Mucosa of stomach (tissue), 1 donor: ENCODE data around the gene RANBP3L.
"Not testable (repeated sequence)": the region's sequence is repeated elsewhere in the genome, so short reads cannot be mapped to it uniquely, and the experiment has no call there.

Source experiments
- H3K27me3 ChIP-seq: one replicate; pipeline ENCODE4 v1.7.0; 2013; ENCODE audit warnings: mild to moderate bottlenecking, low read length; ENCODE audit not compliant: control insufficient read depth, insufficient read depth
- H3K36me3 ChIP-seq: one replicate; pipeline ENCODE4 v1.7.0; 2013; ENCODE audit warnings: low read length; ENCODE audit not compliant: control insufficient read depth, insufficient read depth
- H3K4me1 ChIP-seq: one replicate; pipeline ENCODE4 v1.7.0; 2013; ENCODE audit warnings: mild to moderate bottlenecking, low read length; ENCODE audit not compliant: control insufficient read depth, insufficient read depth
- H3K4me3 ChIP-seq: one replicate; pipeline ENCODE4 v1.7.0; 2013; ENCODE audit warnings: low read length
- H3K9ac ChIP-seq: one replicate; pipeline ENCODE4 v1.7.0; 2013; ENCODE audit warnings: mild to moderate bottlenecking, low read length, moderate library complexity
- H3K9me3 ChIP-seq: one replicate; pipeline ENCODE4 v1.7.0; 2013; ENCODE audit warnings: mild to moderate bottlenecking, low read length, moderate library complexity; ENCODE audit not compliant: control insufficient read depth
- donor health status: Pancreatic carcinoma.

The RANBP3L gene

DNA sequence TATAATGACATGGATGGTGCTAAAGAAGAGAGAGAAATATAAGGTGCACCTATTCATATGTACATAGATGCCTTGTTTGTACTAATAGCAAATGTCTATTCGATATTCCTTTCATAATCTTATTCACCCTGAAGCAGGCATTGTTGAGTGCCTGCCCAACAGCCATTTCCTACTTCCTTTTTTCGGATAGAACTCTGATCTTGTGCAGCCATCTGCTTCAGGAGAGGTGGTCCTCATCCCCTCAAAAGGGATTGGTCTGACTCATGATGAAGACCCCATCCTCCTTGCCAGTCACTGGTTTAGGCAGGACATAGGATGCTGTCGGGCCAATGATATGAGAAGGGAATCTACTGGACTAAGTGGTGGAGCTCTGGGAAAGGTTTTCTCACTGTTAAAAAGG is 8.4 kb upstream of the RANBP3L start:
- Histone ChIP-seq H3K9ac (no peak overlapping the region), H3K36me3 (no peaks in the 10 kb centered on the region), H3K4me3 (no peak overlapping the region), H3K4me1 (no peaks in the 10 kb centered on the region), H3K27me3 (no peaks in the 10 kb centered on the region), H3K9me3 (no peaks in the 10 kb centered on the region)

GRCh38 chr5:36305571-36306326 is 4.0 kb upstream of the RANBP3L start:
- Histone ChIP-seq H3K4me1 (no peaks in the 10 kb centered on the region), H3K9me3 (no peaks in the 10 kb centered on the region), H3K9ac (no peak overlapping the region), H3K36me3 (no peaks in the 10 kb centered on the region), H3K27me3 (no peaks in the 10 kb centered on the region), H3K4me3 (no peak overlapping the region)

GRCh38 chr5:36304095-36304805 is 2.5 kb upstream of the RANBP3L start:
- no peak overlapping the region for H3K9ac ChIP-seq
- no peaks in the 10 kb centered on the region for H3K27me3 ChIP-seq
- no peaks in the 10 kb centered on the region for H3K9me3 ChIP-seq
- H3K36me3 ChIP-seq = no peaks in the 10 kb centered on the region
- no peak overlapping the region for H3K4me3 ChIP-seq
- no peaks in the 10 kb centered on the region for H3K4me1 ChIP-seq

- H3K4me1 ChIP-seq = no peaks in the 10 kb centered on the region
- no peak overlapping the region for H3K4me3 ChIP-seq
- no peaks in the 10 kb centered on the region for H3K9me3 ChIP-seq
- no peaks in the 10 kb centered on the region for H3K27me3 ChIP-seq
- H3K9ac ChIP-seq = no peak overlapping the region
- no peaks in the 10 kb centered on the region for H3K36me3 ChIP-seq
These were observed 668 bp downstream of the RANBP3L start for GRCh38 chr5:36300927-36301540.

GRCh38 chr5:36300191-36300926 is 1.3 kb downstream of the RANBP3L start:
- H3K27me3 ChIP-seq = no peaks in the 10 kb centered on the region
- no peaks in the 10 kb centered on the region for H3K4me1 ChIP-seq
- H3K9ac ChIP-seq = no peak overlapping the region
- no peak overlapping the region for H3K4me3 ChIP-seq
- H3K9me3 ChIP-seq = no peaks in the 10 kb centered on the region
- no peaks in the 10 kb centered on the region for H3K36me3 ChIP-seq

- no peaks in the 10 kb centered on the region for H3K36me3 ChIP-seq
- no peak overlapping the region for H3K4me3 ChIP-seq
- no peaks in the 10 kb centered on the region for H3K27me3 ChIP-seq
- no peaks in the 10 kb centered on the region for H3K4me1 ChIP-seq
- H3K9me3 ChIP-seq = no peaks in the 10 kb centered on the region
- H3K9ac ChIP-seq = no peak overlapping the region
These were observed 3.1 kb downstream of the RANBP3L start for GRCh38 chr5:36298552-36298951.

DNA sequence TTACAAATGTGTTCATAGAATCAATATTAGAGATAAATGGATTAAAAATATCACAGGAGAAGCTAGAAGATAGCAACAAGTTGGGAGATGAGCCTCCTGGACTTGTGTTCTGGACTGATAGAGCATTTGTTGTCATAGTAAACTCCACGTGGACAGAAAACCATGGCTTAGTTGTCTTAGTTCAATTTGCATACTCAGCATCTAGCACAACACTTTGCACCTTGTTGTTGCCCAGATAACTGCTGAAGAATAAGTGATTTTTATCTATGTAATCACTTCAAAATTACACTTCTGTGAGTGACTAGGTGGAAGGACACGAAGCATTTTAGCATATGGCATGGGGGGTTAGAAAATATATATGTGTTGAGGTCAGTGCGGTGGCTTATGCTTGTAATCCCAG is 4.0 kb downstream of the RANBP3L start:
- Histone ChIP-seq H3K4me1 (no peaks in the 10 kb centered on the region), H3K27me3 (no peaks in the 10 kb centered on the region), H3K9ac (no peak overlapping the region), H3K4me3 (no peak overlapping the region), H3K9me3 (no peaks in the 10 kb centered on the region), H3K36me3 (no peaks in the 10 kb centered on the region)

DNA sequence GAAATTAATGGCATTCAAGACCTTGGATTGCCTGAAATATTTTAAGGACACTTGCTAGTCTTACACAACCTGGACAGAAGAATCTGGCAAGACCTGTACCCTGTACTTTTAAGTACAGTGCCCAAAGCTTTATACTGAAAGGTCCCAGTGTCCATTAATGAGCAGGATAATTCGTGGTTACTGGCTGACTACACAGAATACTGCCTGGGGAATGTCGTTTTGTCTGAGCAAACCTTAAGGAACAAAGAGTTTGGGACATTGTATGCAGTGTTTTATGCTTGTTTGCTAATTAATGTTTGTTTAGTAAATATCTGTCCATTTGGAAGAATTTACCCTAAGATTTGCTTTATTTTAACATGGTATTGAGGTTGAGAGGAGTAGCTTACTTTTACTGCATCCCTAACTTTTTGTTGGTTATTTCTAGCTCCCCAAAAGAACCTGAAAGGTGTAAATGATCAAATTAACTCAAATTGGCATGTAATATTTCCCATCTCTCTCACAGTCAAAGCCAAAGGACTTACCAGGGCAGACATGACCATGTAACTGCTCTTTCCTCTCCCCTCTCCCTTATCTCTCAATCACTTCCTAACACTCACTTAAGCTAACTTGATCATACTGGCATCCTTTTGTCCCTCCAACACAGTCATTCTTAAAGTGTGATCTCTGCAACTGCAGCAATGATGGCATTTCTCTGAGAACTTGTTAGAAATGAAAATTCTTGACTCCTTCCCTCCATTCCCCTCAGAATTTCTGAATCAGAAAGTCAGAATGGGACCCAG is 15.7 kb downstream of the RANBP3L start:
- Histone ChIP-seq H3K27me3 (no peaks in the 10 kb centered on the region), H3K4me3 (no peak overlapping the region), H3K36me3 (no peaks in the 10 kb centered on the region), H3K9ac (no peak overlapping the region), H3K9me3 (no peaks in the 10 kb centered on the region), H3K4me1 (no peaks in the 10 kb centered on the region)

- H3K9ac ChIP-seq, H3K9me3 ChIP-seq, H3K4me3 ChIP-seq, H3K27me3 ChIP-seq, H3K36me3 ChIP-seq, H3K4me1 ChIP-seq: not testable (repeated sequence)
These were observed 17.9 kb downstream of the RANBP3L start for GRCh38 chr5:36283775-36284174.

GRCh38 chr5:36281626-36282025 is 20.1 kb downstream of the RANBP3L start:
- H3K4me1 ChIP-seq = no peaks in the 10 kb centered on the region
- no peaks in the 10 kb centered on the region for H3K9me3 ChIP-seq
- H3K9ac ChIP-seq = no peak overlapping the region
- H3K27me3 ChIP-seq = no peaks in the 10 kb centered on the region
- H3K36me3 ChIP-seq = no peaks in the 10 kb centered on the region
- no peak overlapping the region for H3K4me3 ChIP-seq

GRCh38 chr5:36279054-36279698 is 22.5 kb downstream of the RANBP3L start:
- no peaks in the 10 kb centered on the region for H3K36me3 ChIP-seq
- H3K9me3 ChIP-seq = no peaks in the 10 kb centered on the region
- H3K4me3 ChIP-seq = no peak overlapping the region
- no peak overlapping the region for H3K9ac ChIP-seq
- H3K4me1 ChIP-seq = no peaks in the 10 kb centered on the region
- H3K27me3 ChIP-seq = no peaks in the 10 kb centered on the region
